HG02970 (cell line): Measurements from ENCODE around the gene FPGS.
A peak's percentile ranks its signal among the peaks of the same experiment; 100 is the strongest.
"Not testable (repeated sequence)": the region's sequence is repeated elsewhere in the genome, so short reads cannot be mapped to it uniquely, and the experiment has no call there.

Source experiments
- ATAC-seq: cut with Tn5 transposase; IDR thresholded peaks from one replicate; pipeline ENCODE4 v1.9.1; 2021; ENCODE audit warnings: mild to moderate bottlenecking, moderate library complexity, moderate number of reproducible peaks; ENCODE audit not compliant: unreplicated experiment, low FRiP score

FPGS gene

GRCh38 chr9:127770583-127770904 lies 32.1 kb upstream of the FPGS start:
- no peak for ATAC-seq

DNA sequence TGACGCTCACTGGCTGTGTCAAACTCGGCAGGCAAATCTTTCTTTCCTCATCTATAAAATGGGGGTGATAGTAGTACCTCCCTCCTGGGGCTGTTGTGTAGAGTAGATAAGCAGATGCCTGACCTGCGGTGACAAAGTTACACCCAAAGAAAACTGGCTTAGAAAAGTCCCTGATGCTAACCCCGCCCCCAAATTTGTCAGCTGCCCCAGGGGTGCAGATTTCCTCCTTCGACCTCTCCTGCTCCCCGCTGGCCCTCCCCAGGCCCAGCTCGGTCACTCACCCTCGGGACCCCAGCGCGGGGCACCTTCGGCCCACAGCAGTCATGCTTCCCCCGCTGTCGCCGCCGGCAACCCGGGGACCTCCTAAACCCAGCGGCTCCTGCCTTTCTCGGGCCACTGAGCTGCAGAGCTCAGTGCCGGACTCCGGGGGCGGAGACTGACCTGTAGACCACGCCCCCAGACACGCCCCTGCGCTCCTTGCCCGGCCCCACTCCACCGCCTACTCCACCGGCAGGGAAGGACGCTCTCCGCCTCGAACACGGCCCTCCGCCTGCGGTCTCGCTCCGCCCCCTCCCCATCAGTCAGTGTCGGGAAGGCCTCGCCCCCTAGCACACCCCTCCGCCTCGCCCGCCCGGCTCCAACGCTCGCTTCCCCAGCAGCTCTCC lies 31.6 kb upstream of the FPGS start:
- ATAC-seq, result peak; percentile 87

GRCh38 chr9:127771570-127772189 lies 31.0 kb upstream of the FPGS start:
- ATAC-seq, result no peak

DNA sequence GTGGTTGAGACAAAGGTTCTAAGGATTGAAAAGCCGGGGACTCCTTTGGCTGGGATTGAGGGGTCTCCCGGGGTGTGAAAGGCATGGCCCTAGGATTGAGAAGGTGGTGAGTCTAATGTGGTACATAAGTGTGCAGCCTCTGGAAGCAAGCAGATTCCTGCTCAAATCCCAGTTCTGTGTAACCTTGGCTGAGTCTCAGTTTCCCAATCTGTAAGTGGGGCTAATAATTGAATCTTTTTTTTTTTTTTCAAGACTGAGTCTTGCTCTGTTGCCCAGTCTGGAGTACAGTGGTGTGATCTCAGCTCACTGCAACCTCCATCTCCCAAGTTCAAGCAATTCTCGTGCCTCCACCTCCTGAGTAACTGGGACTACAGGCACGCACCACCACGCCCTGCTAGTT lies 30.1 kb upstream of the FPGS start:
- no peak for ATAC-seq

DNA sequence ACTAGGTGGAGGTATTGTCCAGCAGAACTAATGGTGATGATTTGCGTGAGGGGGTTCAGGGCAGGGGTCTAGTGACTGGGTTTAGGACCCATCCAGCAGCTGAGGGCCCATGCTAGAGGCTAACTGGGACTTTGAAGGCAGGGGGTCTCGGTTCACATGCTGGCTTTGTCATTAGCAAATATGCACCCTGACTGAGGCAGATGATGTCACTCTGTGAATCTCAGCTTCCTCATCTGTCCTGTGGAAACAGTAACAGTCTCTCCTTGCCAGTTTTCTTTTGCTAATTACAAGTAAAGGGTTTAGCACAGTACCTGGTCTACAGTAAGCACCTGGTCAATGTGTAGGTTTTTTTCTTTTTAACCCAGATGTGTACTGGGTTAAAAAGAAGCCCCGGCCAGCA lies 29.4 kb upstream of the FPGS start:
- no peak for ATAC-seq

- ATAC-seq, result no peak
Measured at GRCh38 chr9:127773981-127774380, 28.7 kb upstream of the FPGS start.

DNA sequence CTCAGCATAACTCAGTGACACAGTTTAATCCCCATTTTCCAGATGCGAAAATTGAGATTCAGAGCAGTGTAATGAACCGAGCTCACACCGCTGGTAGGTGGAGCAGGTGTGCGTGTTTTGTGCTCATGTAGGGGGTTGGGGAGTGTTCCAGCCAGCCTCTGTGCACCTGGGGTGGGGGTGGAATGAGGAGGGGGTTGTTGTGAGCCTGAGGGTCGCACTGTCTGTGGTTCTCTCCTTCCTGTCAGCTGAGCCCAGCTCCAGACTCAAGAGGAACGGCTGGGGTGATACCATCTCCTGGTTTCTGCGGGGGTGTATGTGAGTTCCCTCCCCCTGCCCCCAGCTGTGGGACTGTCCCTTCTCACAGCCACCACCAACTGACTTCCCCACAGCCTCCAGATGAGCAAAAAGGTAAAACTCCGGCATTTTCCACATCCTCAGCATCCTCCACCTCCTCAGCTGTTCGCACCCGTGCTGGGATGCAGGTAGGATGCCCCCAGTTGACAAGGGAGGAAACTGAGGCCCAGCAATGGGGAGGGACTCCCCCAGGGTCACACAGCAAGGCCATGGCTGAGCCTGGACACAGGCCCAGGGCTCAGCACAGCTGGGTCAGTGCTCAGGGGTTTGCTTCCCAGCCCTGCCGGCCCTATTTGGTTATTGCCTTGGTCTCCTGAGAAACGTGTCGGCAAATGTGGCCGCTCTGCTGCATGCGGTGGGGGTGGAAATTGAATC lies 26.3 kb upstream of the FPGS start:
- ATAC-seq, result no peak

DNA sequence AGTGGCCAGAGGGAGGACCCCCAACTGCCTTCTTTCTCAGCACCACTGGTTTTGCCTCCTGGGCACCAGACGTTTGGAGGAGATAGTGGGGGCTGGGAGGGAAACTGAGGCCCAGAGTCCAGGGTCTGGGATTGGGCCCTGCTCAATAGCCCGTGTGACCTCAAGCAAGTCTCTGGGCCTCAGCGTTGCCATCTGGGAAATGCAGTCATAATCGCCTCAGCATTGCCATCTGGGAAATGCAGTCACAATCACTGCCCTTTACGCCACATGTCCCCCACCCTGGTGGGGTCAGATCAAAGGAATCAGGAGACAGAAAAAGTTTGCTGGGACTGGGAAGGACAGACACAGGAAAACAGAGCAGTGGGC lies 25.8 kb upstream of the FPGS start:
- ATAC-seq, result no peak

DNA sequence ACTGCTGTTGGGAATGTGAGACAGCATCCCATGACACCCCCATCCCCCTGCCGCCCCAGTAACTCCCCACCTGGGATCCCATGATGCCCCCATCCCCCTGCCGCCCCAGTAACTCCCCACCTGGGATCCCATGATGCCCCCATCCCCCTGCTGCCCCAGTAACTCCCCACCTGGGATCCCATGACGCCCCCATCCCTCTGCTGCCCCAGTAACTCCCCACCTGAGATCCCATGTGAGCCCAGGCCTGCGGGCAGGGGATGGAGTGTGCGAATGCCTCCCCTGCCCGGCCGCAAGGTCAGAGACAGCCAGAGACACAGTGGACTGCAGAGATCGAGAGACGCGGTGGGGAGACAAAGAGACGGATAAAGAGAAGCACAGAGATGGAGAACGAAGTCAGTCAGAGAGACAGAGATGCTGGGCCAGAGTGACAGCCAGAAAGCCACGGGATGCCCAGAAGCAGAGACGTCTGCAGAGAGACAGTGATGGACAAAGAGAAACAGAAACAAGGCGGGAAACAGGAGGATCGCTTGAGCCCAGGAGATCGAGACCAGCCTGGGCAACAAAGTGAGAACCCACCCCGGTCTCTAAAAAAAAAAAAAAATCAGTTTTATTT lies 25.2 kb upstream of the FPGS start:
- no peak for ATAC-seq

GRCh38 chr9:127778280-127779135 lies 24.2 kb upstream of the FPGS start, which contains the start of gene SH2D3C:
TSS of gene SH2D3C (minus strand) at chr9:127778666. CDS start at chr9:127778627, 39 bp downstream.
- ATAC-seq, result no peak

DNA sequence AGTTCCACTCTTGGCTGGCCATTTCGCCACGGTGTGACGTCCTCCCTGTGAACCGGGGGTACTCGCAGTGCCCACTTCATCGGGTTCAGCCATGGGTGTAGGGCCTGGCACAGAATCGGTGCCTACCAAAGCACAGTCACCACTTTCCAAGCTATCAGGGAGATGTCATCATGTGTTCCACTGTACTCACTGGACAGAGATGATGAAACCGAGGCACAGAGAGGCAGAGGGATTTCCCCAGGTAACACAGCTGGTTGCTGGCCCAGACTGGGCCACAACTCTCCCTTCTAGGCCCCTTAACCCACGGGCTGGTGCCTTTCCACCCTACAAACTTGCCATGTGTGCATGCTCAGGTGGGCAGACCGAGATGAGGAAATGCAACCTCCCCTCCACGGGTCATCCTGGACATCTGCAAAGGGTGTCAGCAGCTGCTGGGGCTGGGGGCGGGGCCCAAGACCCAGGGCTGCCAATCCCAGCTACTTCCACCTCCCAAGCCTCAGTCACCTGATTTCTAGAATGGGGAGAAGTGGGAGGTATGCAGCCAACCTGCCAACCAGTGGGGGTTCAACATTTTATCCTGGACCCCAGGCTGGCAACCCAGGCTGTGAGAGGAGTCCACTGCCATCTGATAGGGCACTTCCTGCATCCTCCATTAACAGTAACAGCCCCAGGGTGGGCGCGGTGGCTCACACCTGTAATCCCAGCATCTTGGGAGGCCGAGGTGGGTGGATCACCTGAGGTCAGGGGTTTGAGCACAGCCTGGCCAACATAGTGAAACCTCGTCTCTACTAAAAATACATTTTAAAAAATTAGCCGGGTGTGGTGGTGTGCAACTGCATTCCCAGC lies 23.3 kb upstream of the FPGS start:
- ATAC-seq, result no peak

DNA sequence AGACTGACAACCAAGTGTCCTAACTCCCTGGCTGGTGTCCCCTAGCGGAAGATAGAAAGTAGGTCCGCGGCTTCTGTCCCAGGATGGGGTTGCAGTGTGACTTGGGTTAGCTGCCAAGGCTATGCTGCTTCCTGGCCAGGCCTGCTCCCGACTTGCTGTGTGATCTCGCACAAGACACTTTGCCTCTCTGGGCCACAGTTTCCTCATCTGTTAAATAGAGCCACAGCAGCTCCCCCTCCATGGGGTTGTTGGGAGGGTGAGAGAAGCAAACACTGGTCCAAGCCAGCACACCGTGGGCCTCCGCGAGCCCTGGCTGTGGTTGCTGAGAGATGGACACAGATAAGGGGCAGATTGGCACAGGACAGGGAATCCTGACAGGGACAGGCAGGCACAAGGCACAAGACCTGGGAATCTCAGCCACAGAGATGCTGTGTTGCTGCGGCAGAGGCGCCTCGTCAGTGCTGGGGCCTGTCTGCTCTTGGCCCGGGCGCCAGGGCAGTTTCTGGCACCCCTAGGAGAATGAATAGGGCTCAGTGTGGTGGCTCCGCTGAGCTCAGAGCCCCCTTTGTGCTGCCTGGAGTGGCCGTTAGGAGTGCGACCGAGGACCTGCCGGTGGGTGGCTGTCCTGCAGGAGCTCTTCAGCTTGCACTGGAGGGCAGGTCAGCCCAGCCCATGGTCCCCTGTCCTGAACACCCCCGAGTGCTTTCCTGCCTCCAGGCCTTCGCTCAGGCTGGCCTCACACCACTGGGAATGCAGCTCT lies 22.4 kb upstream of the FPGS start:
- no peak for ATAC-seq

- ATAC-seq, result not testable (repeated sequence)
Measured at GRCh38 chr9:127780909-127781308, 21.8 kb upstream of the FPGS start.

GRCh38 chr9:127781806-127782205 lies 20.9 kb upstream of the FPGS start:
- ATAC-seq, result no peak

DNA sequence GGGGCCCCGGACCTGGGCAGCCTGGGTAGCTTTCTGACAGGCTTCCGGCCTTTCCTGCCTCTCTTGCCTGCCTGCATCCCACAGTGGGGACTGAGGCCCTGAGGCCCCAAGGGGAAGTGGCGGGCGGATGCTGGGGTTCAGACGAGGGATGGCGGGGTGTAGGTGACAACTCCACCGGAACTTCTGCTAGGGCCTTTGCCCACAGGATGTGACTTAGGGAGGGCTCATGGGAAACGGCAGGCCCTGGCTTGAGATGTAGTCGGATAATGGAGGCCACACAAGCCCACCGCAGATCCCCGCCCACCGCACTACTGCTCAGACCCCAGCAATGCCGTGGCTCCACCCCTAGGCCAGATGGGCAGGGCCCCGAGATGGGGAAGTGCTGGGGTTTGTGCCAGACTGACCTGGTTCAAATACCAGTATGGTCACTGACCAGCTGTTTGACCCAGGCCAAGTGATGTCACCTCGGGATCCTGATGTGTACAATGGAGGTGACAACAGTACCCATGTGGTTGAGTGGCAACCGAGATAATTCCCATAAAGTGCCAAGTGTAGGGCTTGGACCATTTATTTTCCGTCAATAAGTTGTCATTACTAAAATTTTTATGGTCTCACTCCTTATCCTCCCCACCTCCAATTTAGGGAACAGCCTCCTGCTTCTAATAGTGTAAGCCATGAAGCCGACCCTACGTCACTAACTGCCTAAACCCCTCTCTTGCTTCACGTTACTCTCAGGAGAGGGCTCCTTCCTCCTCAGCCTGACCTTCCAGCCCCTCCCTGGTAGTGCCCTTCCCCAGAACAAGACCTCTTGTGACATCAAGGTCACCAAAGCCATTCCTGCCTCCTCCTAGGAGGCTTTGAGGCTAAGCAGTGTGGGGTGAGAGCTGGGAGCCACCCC lies 19.3 kb upstream of the FPGS start:
- no peak for ATAC-seq

DNA sequence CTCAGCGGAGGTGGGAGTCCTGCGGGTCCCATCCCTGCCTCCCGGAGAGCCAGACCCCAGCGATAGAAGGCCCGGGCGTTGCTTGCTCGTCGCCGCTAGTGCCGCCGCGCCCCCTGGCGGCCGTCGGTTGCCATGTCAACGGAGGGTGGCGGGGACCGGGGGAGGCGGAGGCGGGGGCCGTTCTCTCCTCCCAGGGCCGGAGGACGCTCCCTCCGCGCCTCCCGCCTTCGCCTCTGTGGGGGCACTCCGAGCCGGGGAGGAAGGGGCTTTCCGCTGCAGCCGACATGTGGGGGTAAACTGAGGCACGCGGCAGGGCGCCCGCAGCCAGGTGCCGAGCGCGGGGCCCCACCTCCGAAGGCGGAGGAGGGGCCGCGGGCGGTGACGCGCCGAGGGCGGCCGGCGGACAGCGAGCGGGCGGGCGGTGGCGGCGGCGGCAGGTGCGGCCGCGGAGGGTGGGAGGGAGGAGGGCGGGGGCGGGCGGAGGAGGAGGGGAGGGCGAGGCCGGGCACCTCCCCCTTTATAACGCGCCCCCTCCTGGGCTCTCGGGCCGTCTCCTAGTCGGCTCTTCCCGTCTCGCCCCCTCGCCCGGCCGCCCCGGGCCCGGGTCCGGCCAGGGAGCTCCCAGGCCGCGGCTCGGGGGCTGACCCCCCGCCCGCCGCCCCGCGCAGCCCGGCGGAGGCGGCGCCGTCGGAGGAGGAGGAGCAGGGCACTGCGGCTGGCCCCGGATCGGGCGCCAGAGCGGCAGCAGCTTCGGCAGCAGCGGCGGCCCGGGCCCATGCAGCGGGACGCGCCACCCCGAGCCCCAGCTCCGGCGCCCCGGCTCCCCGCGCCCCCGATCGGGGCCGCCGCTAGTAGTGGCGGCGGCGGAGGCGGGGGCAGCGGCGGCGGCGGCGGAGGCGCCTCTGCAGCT lies 17.4 kb upstream of the FPGS start:
- peak; percentile 43 for ATAC-seq
